ENCODE results near the gene DCK. TPM values are rescaled to one million over a fixed set of nuclear protein-coding genes. Genes with fewer than 3 reads are reported as not detected.
"Not testable (repeated sequence)": the region's sequence is repeated elsewhere in the genome, so short reads cannot be mapped to it uniquely, and the experiment has no call there.

Gene DCK
- polyA plus RNA-seq, 1 donor: 20.3 TPM

DNA sequence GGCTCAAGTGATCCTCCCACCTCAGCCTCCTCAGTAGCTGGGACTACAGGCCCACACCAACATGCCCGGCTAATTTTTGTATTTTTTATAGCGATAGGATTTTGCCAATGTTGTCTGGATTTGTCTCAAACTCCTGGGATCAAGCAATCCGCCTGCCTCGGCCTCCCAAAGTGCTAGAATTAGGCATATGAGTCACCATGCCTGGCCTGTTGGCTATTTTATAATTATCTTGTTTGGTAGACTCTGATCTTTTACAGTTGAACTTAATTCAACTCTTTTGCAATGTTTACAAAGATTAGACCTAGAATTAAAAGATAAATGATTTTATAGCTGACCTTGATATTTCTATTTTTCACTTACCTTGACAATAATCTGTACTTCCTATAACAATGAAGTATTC, 18.0 kb downstream of the DCK start:
- DNase-seq: no peak
- no peak overlapping the region for H3K4me3 ChIP-seq (ENCODE audit: low read length)
- H3K36me3 ChIP-seq (ENCODE audit: control insufficient read depth, insufficient read depth, low read length): no peaks in the 10 kb centered on the region
- H3K27me3 ChIP-seq (ENCODE audit: control insufficient read depth, insufficient read depth, low read length): no peaks in the 10 kb centered on the region
- H3K4me1 ChIP-seq (ENCODE audit: control insufficient read depth, insufficient read depth, low read length): no peaks in the 10 kb centered on the region
- no peak overlapping the region for H3K27ac ChIP-seq (ENCODE audit: low read length)
- no peaks in the 10 kb centered on the region for H3K9me3 ChIP-seq (ENCODE audit: control insufficient read depth, low read depth, low read length)
- no CpG with 5 or more reads among the region's 4 CpGs for WGBS (ENCODE audit: insufficient coverage, low lambda C conversion rate)

DNA sequence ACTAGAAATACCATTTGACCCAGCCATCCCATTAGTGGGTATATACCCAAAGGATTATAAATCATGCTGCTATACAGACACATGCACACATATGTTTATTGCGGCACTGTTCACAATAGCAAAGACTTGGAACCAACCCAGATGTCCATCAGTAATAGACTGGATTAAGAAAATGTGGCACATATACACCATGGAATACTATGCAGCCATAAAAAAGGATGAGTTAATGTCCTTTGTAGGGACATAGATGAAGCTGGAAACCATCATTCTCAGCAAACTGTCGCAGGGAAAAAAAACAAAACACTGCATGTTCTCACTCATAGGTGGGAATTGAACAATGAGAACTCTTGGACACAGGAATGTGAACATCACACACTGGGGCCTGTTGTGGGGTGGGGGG, 23.9 kb downstream of the DCK start:
- H3K4me1 ChIP-seq (ENCODE audit: control insufficient read depth, insufficient read depth, low read length); H3K27me3 ChIP-seq (ENCODE audit: control insufficient read depth, insufficient read depth, low read length); H3K9me3 ChIP-seq (ENCODE audit: control insufficient read depth, low read depth, low read length); H3K4me3 ChIP-seq (ENCODE audit: low read length); H3K36me3 ChIP-seq (ENCODE audit: control insufficient read depth, insufficient read depth, low read length); DNase-seq; H3K27ac ChIP-seq (ENCODE audit: low read length): not testable (repeated sequence)
- WGBS (ENCODE audit: insufficient coverage, low lambda C conversion rate): no CpG with 5 or more reads among the region's 2 CpGs

DNA sequence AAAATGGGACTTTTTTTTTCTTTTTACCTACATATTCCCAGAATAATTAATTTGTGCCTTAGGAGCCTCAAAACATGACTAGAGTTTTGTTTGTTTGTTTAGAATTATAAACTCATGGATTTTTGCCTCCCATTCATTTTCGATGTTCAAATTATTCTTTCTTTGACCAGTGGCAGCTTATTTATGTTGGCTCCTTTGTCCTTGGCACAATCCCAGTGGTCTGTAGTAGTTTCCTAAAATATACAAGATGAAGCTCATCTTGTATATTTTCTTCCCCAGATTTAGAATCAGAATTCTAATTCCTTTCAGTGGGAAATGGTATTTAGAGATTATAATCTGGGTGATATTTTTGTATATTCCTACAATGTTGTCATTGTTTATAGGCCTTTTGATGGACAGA, 27.2 kb downstream of the DCK start:
- no peak for DNase-seq
- Histone ChIP-seq H3K27me3 (ENCODE audit: control insufficient read depth, insufficient read depth, low read length) (no peaks in the 10 kb centered on the region), H3K27ac (ENCODE audit: low read length) (no peak overlapping the region), H3K4me1 (ENCODE audit: control insufficient read depth, insufficient read depth, low read length) (no peaks in the 10 kb centered on the region), H3K36me3 (ENCODE audit: control insufficient read depth, insufficient read depth, low read length) (no peaks in the 10 kb centered on the region), H3K4me3 (ENCODE audit: low read length) (no peak overlapping the region), H3K9me3 (ENCODE audit: control insufficient read depth, low read depth, low read length) (no peaks in the 10 kb centered on the region)
- WGBS (ENCODE audit: insufficient coverage, low lambda C conversion rate): 86% methylated on average over 1 of the region's 1 CpG

DNA sequence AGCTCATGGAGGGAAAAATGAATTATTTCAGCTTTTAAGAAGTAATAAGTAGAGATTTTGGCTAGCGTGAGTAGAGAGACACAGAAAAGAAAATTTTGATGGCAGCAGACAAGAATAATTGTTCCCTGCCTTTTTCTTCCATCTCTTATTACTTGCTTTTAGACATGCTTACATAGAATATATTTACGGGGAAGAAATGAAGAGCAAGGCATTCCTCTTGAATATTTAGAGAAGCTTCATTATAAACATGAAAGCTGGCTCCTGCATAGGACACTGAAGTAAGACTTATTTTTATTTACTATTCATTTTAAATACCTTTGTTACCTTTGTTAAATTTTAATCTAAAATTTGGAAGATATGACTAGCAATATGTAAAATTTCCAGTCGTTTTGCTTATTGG, 32.2 kb downstream of the DCK start:
- Histone ChIP-seq H3K9me3 (ENCODE audit: control insufficient read depth, low read depth, low read length) (no peaks in the 10 kb centered on the region), H3K27me3 (ENCODE audit: control insufficient read depth, insufficient read depth, low read length) (no peaks in the 10 kb centered on the region), H3K27ac (ENCODE audit: low read length) (no peak overlapping the region), H3K36me3 (ENCODE audit: control insufficient read depth, insufficient read depth, low read length) (peaks cover 3% of the 10 kb centered on the region), H3K4me3 (ENCODE audit: low read length) (no peak overlapping the region), H3K4me1 (ENCODE audit: control insufficient read depth, insufficient read depth, low read length) (no peaks in the 10 kb centered on the region)
- 71% methylated on average over 1 of the region's 3 CpGs for WGBS (ENCODE audit: insufficient coverage, low lambda C conversion rate)
- DNase-seq: no peak

DNA sequence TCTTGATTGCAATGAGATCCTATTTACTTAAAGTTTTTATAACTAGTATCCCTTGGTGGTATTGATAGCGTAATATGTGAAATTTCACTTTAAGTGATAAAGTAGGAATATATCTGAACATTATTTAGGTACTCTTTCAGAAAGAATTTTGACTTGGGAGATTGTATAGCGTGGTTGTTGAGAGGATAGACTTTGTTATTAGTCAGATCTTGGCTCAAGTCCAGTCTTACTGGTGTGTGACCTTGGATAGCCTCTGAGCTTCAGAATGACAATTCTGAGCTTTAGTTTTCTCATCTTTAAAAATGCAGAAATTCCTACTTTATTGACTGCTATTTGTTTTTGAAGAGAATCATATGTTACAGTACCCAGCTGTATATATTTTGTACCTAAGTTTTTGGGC, 32.6 kb downstream of the DCK start:
- Histone ChIP-seq H3K27ac (ENCODE audit: low read length) (no peak overlapping the region), H3K4me3 (ENCODE audit: low read length) (no peak overlapping the region), H3K4me1 (ENCODE audit: control insufficient read depth, insufficient read depth, low read length) (no peaks in the 10 kb centered on the region), H3K36me3 (ENCODE audit: control insufficient read depth, insufficient read depth, low read length) (peaks cover 3% of the 10 kb centered on the region), H3K27me3 (ENCODE audit: control insufficient read depth, insufficient read depth, low read length) (no peaks in the 10 kb centered on the region), H3K9me3 (ENCODE audit: control insufficient read depth, low read depth, low read length) (no peaks in the 10 kb centered on the region)
- peak in 1 of 2 donors; percentile 21 for DNase-seq
- WGBS (ENCODE audit: insufficient coverage, low lambda C conversion rate): 100% methylated on average over 1 of the region's 2 CpGs

DNA sequence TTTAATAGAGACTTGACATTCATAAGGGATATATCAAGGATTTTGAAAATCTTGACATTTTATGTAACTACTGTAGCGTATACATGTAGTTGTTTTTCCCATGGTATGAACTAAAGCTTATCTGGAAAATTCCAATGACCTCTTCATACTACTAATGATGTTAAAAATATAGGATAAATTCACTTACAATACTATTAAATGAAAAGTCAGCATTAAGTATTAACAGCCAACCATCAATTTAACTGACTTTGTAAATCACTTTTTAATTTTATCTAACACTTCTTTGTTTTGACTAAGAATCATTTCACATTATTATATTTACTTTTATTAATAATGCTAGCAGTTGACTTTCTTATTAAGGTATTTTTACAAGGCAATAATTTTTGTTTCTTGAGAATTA, 34.2 kb downstream of the DCK start:
- Histone ChIP-seq H3K27me3 (ENCODE audit: control insufficient read depth, insufficient read depth, low read length) (no peaks in the 10 kb centered on the region), H3K9me3 (ENCODE audit: control insufficient read depth, low read depth, low read length) (no peaks in the 10 kb centered on the region), H3K4me1 (ENCODE audit: control insufficient read depth, insufficient read depth, low read length) (no peaks in the 10 kb centered on the region), H3K27ac (ENCODE audit: low read length) (no peak overlapping the region), H3K36me3 (ENCODE audit: control insufficient read depth, insufficient read depth, low read length) (peaks cover 3% of the 10 kb centered on the region), H3K4me3 (ENCODE audit: low read length) (no peak overlapping the region)
- WGBS (ENCODE audit: insufficient coverage, low lambda C conversion rate): no CpG with 5 or more reads among the region's 1 CpG
- no peak for DNase-seq

DNA sequence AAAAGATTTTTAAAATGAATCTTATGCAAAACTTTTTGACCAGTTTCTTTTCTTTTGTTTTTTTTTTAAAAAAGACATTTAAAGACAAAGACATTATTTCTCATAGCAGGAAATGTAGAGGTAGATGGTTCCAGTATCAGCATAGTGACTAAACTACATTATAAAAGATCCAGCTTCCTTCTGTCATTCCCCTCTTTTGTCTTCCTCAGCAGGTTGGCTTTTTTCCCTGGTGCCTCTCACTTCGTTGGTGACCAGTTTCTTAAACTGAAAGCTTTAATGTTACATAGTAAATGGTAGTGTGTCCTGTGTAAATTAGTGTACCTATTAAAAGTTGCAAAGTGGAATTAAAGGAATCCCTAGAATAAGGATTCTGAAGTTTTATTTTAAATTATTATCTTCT, 36.1 kb downstream of the DCK start:
- Histone ChIP-seq H3K36me3 (ENCODE audit: control insufficient read depth, insufficient read depth, low read length) (peaks cover 3% of the 10 kb centered on the region), H3K4me1 (ENCODE audit: control insufficient read depth, insufficient read depth, low read length) (no peaks in the 10 kb centered on the region), H3K27me3 (ENCODE audit: control insufficient read depth, insufficient read depth, low read length) (no peaks in the 10 kb centered on the region), H3K4me3 (ENCODE audit: low read length) (no peak overlapping the region), H3K27ac (ENCODE audit: low read length) (no peak overlapping the region), H3K9me3 (ENCODE audit: control insufficient read depth, low read depth, low read length) (no peaks in the 10 kb centered on the region)
- 80% methylated on average over 1 of the region's 1 CpG for WGBS (ENCODE audit: insufficient coverage, low lambda C conversion rate)
- no peak for DNase-seq

DNA sequence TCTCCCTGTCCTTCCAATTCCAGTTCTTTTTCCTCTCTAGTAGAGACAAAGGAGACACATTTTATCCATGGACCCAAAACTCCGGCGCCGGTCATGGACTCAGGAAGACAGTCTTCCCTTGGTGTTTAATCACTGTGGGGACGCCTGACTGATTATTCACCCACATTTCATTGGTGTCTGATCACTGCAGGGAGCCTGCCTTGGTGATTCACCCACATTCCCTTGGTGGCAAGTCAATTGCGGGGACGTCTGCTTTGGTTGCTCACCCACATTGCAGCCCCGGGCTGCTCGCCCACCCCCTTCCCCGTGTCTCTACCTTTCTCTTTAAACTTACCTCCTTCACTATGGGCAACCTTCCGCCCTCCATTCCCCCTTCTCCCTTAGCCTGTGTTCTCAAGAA, 38.7 kb downstream of the DCK start:
- not testable (repeated sequence) for H3K36me3 ChIP-seq (ENCODE audit: control insufficient read depth, insufficient read depth, low read length); H3K4me1 ChIP-seq (ENCODE audit: control insufficient read depth, insufficient read depth, low read length); H3K4me3 ChIP-seq (ENCODE audit: low read length); H3K9me3 ChIP-seq (ENCODE audit: control insufficient read depth, low read depth, low read length); H3K27ac ChIP-seq (ENCODE audit: low read length); DNase-seq; H3K27me3 ChIP-seq (ENCODE audit: control insufficient read depth, insufficient read depth, low read length)
- WGBS (ENCODE audit: insufficient coverage, low lambda C conversion rate): 100% methylated on average over 1 of the region's 10 CpGs

DNA sequence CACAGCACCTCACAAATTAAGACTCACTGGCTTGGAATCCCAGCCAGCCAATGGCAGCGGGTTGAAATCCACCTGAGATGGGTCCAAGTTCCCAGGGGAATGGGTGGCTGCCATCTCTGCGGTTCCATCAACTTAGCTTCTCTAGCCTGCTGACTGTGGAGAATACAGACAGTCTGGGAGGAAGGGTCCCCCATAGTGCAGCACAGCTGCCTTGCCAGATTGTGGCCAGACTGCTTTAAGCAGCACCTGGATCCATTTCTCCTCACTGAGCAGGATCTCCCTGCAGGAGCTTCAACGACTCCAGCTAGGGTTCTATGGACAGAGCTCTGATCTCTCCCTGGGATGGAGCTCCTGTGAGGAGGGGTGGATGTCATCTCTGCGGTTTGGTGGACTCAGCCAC, 51.8 kb downstream of the DCK start:
- Histone ChIP-seq H3K27me3 (ENCODE audit: control insufficient read depth, insufficient read depth, low read length) (no peaks in the 10 kb centered on the region), H3K36me3 (ENCODE audit: control insufficient read depth, insufficient read depth, low read length) (no peaks in the 10 kb centered on the region), H3K9me3 (ENCODE audit: control insufficient read depth, low read depth, low read length) (no peaks in the 10 kb centered on the region), H3K4me3 (ENCODE audit: low read length) (no peak overlapping the region), H3K4me1 (ENCODE audit: control insufficient read depth, insufficient read depth, low read length) (no peaks in the 10 kb centered on the region), H3K27ac (ENCODE audit: low read length) (no peak overlapping the region)
- no CpG with 5 or more reads among the region's 4 CpGs for WGBS (ENCODE audit: insufficient coverage, low lambda C conversion rate)
- DNase-seq: no peak

DNA sequence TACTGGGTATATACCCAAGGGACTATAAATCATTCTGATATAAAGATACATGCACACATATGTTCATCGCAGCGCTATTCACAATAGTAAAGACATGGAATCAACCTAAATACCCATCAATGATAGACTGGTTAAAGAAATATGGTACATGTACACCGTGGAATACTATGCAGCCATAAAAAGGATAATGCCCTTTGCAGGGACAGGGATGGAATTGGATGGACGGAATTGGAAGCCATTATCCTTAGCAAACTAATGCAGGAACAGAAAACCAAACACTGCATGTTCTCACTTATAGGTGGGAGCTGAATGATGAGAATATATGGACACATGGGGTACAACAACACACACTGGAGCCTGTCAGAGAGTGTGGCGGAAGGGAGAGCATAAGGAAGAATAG, 55.9 kb downstream of the DCK start:
- no peak for DNase-seq
- Histone ChIP-seq H3K27me3 (ENCODE audit: control insufficient read depth, insufficient read depth, low read length) (no peaks in the 10 kb centered on the region), H3K36me3 (ENCODE audit: control insufficient read depth, insufficient read depth, low read length) (no peaks in the 10 kb centered on the region), H3K4me3 (ENCODE audit: low read length) (no peak overlapping the region), H3K27ac (ENCODE audit: low read length) (no peak overlapping the region), H3K4me1 (ENCODE audit: control insufficient read depth, insufficient read depth, low read length) (no peaks in the 10 kb centered on the region), H3K9me3 (ENCODE audit: control insufficient read depth, low read depth, low read length) (no peaks in the 10 kb centered on the region)
- 60% methylated on average over 3 of the region's 5 CpGs for WGBS (ENCODE audit: insufficient coverage, low lambda C conversion rate)

DNA sequence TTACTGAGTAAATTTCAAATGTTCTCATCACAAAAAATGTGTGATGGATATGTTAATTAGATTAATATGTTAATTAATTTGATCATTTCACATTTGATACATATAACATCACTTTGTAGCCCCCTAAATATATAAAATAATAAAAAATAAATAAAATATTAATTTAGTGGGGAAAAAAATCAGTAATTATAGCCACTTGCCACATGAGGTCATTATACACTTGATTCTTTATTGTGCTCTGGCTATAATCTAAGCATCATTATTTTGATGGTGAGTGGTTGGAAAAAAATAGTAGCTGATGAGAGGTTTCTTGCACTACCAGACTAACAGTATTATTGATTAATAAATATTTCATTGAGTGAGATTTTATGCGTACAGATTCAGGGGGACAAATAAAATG, 57.4 kb downstream of the DCK start:
- Histone ChIP-seq H3K27ac (ENCODE audit: low read length) (no peak overlapping the region), H3K4me1 (ENCODE audit: control insufficient read depth, insufficient read depth, low read length) (no peaks in the 10 kb centered on the region), H3K27me3 (ENCODE audit: control insufficient read depth, insufficient read depth, low read length) (no peaks in the 10 kb centered on the region), H3K36me3 (ENCODE audit: control insufficient read depth, insufficient read depth, low read length) (no peaks in the 10 kb centered on the region), H3K9me3 (ENCODE audit: control insufficient read depth, low read depth, low read length) (no peaks in the 10 kb centered on the region), H3K4me3 (ENCODE audit: low read length) (no peak overlapping the region)
- DNase-seq: no peak
- WGBS (ENCODE audit: insufficient coverage, low lambda C conversion rate): 86% methylated on average over 1 of the region's 1 CpG

Measured in large intestine (tissue), 3 donors.